ENCODE measurements around the gene ST3GAL3. TPM values are rescaled to one million over a fixed set of nuclear protein-coding genes. Genes with fewer than 3 reads are reported as not detected.

The ST3GAL3 gene
- total RNA-seq, 1 experiment from 2014 or later: 8.3 TPM

DNA sequence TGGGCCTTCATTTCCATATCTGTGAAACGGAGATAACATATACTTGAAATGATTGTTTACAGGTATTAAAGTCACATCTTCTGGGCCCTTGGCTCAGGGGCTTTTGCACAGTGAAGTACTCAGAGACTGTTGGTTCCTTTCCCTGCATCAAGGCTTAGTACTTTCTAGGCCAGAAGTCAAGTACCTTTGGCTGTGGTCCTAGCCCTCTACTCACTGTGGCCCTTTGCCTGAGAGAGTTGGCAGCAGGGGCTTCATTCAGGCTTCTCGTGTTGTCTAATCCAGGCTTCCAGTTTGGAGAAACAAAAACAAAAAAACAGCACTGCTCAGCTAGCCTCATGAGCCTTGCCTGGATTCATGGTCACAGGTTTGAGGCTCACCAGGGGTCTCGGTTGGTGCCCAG lies 254.4 kb downstream of the ST3GAL3 start:
- TF ChIP-seq, protein P1, sequence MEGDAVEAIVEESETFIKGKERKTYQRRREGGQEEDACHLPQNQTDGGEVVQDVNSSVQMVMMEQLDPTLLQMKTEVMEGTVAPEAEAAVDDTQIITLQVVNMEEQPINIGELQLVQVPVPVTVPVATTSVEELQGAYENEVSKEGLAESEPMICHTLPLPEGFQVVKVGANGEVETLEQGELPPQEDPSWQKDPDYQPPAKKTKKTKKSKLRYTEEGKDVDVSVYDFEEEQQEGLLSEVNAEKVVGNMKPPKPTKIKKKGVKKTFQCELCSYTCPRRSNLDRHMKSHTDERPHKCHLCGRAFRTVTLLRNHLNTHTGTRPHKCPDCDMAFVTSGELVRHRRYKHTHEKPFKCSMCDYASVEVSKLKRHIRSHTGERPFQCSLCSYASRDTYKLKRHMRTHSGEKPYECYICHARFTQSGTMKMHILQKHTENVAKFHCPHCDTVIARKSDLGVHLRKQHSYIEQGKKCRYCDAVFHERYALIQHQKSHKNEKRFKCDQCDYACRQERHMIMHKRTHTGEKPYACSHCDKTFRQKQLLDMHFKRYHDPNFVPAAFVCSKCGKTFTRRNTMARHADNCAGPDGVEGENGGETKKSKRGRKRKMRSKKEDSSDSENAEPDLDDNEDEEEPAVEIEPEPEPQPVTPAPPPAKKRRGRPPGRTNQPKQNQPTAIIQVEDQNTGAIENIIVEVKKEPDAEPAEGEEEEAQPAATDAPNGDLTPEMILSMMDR (conservative IDR thresholded peaks at IDR 0.05): no peak
- DNase-seq: no peak
- no peak overlapping the region for H3K56ac ChIP-seq (ENCODE audit: insufficient read length, low read depth, low read length)
- no peak overlapping the region for H4K8ac ChIP-seq (replicated peaks; ENCODE audit: insufficient read length, low read depth, low read length)
- no peak overlapping the region for H3T11ph ChIP-seq (ENCODE audit: low read length)
- H3K27me3 ChIP-seq (ENCODE audit: insufficient read depth, low read length): no peaks in the 10 kb centered on the region
- Mint-ChIP-seq H3K27ac (no peak overlapping the region; a peak in 1 of 7 replicates), H3K4me3 (no peak overlapping the region), H3K36me3 (ENCODE audit: insufficient read depth in 1 of 3, low read depth in 3 of 3) (peaks cover 1 to 22% (median 16%) of the 10 kb centered on the region in 3 experiments; a peak in 5 of 7 replicates), H3K9me3 (no peaks in the 10 kb centered on the region), H3K27me3 (ENCODE audit: low read depth) (no peaks in the 10 kb centered on the region), H3K4me1 (no peaks in the 10 kb centered on the region)
- no peaks in the 10 kb centered on the region for H3K4me1 ChIP-seq (ENCODE audit: insufficient read depth, low read length)
- no peak overlapping the region for H3K18ac ChIP-seq (ENCODE audit: insufficient read length, low read depth, low read length)
- no CpG with 5 or more reads among the region's 3 CpGs for WGBS (ENCODE audit: extremely low coverage, insufficient read length, low lambda C conversion rate)
- no peak overlapping the region for H2BK20ac ChIP-seq (ENCODE audit: low read depth, low read length, poor library complexity, severe bottlenecking)
- no peak overlapping the region for H2BK120ac ChIP-seq (ENCODE audit: low read depth, low read length, poor library complexity, severe bottlenecking)
- H3K79me1 ChIP-seq (ENCODE audit: insufficient read depth, low read depth, low read length, poor library complexity, severe bottlenecking): no peaks in the 10 kb centered on the region
- H2AK5ac ChIP-seq (ENCODE audit: insufficient read length, low read length): no peak overlapping the region
- no peak overlapping the region for H2BK12ac ChIP-seq (ENCODE audit: insufficient read length, low read depth, low read length)
- H4K20me1 ChIP-seq (ENCODE audit: control insufficient read depth, insufficient read depth, insufficient read length): no peaks in the 10 kb centered on the region
- H2BK5ac ChIP-seq (ENCODE audit: insufficient read length, low read length): no peak overlapping the region
- H3K4me2 ChIP-seq (ENCODE audit: insufficient read depth, insufficient read length, low read length): no peak overlapping the region
- no peaks in the 10 kb centered on the region for H3K79me2 ChIP-seq (ENCODE audit: insufficient read depth, low read length)
- no peak overlapping the region for H2BK15ac ChIP-seq (ENCODE audit: low read depth, low read length)
- H2AFZ ChIP-seq (ENCODE audit: low read length): no peak overlapping the region
- no peak overlapping the region for H3K9ac ChIP-seq (ENCODE audit: extremely low read depth, insufficient read length, low read length)
- no peak overlapping the region for H3K27ac ChIP-seq (ENCODE audit: insufficient read length, low read depth, low read length)
- H3K23ac ChIP-seq (ENCODE audit: insufficient read length, low read depth, low read length): no peak overlapping the region
- no peak overlapping the region for H3K4ac ChIP-seq (ENCODE audit: low read depth, low read length)
- no peaks in the 10 kb centered on the region for H3K9me3 ChIP-seq (ENCODE audit: control insufficient read depth, low read depth, low read length)
- H4K5ac ChIP-seq (ENCODE audit: insufficient read length, low read depth, low read length): no peak overlapping the region
- no peaks in the 10 kb centered on the region for H3K23me2 ChIP-seq (ENCODE audit: insufficient read length, low read depth, low read length, poor library complexity, severe bottlenecking)
- no peak overlapping the region for H3K14ac ChIP-seq (ENCODE audit: insufficient read depth, low read length)
- no peak overlapping the region for H4K91ac ChIP-seq (ENCODE audit: insufficient read length, low read depth, low read length)
